ENCODE data around the gene ADAM29.

The ADAM29 gene

DNA sequence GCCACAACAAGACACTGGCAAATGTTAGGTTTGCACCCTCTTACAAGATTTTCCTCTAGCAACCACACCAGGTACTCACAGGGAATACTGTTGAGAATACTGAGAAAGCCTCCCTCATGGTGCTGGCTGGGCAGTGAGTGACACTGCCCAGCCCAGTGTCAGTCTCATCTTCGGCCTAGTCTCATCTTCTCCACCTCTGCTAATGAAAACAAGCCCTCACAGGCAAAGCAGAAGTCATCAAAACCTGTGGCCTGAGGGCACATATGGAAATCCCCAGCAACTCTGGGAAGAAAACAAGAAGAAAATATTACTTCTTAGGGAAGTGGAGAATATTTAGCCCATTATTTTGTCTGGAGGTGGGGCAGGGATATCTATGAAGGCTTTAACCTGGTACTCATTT is 7.9 kb upstream of the ADAM29 start:
- H3K27me3 ChIP-seq (replicated peaks; ENCODE audit: control insufficient read depth, insufficient read depth, low read length, poor library complexity, severe bottlenecking): no peaks in the 10 kb centered on the region
- no peak overlapping the region for H3K27ac ChIP-seq (ENCODE audit: insufficient read depth, low read length, poor library complexity, severe bottlenecking)
- no peak for DNase-seq
- H3K36me3 ChIP-seq (ENCODE audit: control insufficient read depth, insufficient read depth, low read length): no peaks in the 10 kb centered on the region
- H3K4me3 ChIP-seq (ENCODE audit: insufficient read depth, low read depth, low read length, poor library complexity, severe bottlenecking): no peak overlapping the region
- no peaks in the 10 kb centered on the region for H3K4me1 ChIP-seq (ENCODE audit: control insufficient read depth, insufficient read depth, low read length, poor library complexity, severe bottlenecking)
- H3K9me3 ChIP-seq (ENCODE audit: control insufficient read depth, low read length): no peaks in the 10 kb centered on the region

DNA sequence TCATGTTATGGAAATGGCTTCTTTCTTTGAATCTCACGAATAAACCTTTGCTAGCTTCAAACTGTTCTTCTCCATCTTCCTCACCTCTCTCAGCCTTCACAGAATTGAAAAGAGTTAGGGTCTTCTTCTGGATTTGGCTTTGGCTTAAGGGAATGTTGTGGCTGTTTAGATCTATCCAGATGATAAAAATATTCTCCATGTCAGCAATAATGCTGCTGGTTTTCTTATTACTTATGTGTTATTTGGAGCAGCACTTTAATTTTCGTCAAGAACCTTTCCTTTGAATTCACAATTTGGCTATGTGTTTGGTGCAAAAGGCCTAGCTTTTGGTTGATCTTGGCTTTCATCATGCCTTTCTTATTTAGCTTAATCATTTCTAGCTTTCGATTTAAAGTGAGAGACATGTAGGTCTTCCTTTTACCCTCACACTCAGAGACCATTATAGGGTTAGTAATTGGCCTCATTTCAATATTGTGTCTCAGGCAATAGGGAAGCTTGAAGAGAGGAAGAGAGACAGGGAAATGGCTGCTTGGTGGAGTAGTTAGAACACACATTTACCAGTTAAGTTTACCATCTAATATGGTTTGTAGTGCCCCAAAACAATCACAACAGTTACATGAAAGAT is 5.1 kb upstream of the ADAM29 start:
- Histone ChIP-seq H3K27me3 (replicated peaks; ENCODE audit: control insufficient read depth, insufficient read depth, low read length, poor library complexity, severe bottlenecking) (no peaks in the 10 kb centered on the region), H3K4me1 (ENCODE audit: control insufficient read depth, insufficient read depth, low read length, poor library complexity, severe bottlenecking) (no peaks in the 10 kb centered on the region), H3K27ac (ENCODE audit: insufficient read depth, low read length, poor library complexity, severe bottlenecking) (no peak overlapping the region), H3K4me3 (ENCODE audit: insufficient read depth, low read depth, low read length, poor library complexity, severe bottlenecking) (no peak overlapping the region), H3K9me3 (ENCODE audit: control insufficient read depth, low read length) (no peaks in the 10 kb centered on the region), H3K36me3 (ENCODE audit: control insufficient read depth, insufficient read depth, low read length) (no peaks in the 10 kb centered on the region)
- DNase-seq: no peak

DNA sequence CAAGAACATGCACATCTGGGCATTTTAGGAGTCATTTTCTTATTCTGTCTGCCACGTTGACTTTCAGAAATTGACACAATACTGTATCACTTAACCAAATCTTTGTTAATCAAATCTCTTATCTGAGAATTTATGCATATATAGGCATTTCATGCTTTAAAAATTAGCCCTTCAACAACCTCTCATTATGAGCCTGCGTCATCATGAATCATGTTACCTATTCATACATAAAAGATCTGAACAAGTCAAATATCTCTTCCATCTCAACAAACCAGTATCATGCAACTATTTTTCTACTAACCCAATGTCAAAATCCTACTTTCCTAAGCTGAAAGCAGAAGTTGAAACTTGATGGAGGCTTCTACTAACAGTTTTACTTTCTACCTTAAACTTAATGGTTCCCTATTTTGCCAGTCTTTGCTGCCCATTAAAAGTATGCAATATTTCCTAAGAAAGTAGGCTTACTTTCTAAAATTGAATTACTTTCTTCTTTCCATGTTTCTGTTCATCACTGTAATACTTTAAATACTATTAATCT is 1.8 kb downstream of the ADAM29 start:
- H3K4me1 ChIP-seq (ENCODE audit: control insufficient read depth, insufficient read depth, low read length, poor library complexity, severe bottlenecking): no peaks in the 10 kb centered on the region
- no peaks in the 10 kb centered on the region for H3K36me3 ChIP-seq (ENCODE audit: control insufficient read depth, insufficient read depth, low read length)
- no peaks in the 10 kb centered on the region for H3K9me3 ChIP-seq (ENCODE audit: control insufficient read depth, low read length)
- no peak overlapping the region for H3K4me3 ChIP-seq (ENCODE audit: insufficient read depth, low read depth, low read length, poor library complexity, severe bottlenecking)
- no peak for DNase-seq
- no peaks in the 10 kb centered on the region for H3K27me3 ChIP-seq (replicated peaks; ENCODE audit: control insufficient read depth, insufficient read depth, low read length, poor library complexity, severe bottlenecking)
- H3K27ac ChIP-seq (ENCODE audit: insufficient read depth, low read length, poor library complexity, severe bottlenecking): no peak overlapping the region

DNA sequence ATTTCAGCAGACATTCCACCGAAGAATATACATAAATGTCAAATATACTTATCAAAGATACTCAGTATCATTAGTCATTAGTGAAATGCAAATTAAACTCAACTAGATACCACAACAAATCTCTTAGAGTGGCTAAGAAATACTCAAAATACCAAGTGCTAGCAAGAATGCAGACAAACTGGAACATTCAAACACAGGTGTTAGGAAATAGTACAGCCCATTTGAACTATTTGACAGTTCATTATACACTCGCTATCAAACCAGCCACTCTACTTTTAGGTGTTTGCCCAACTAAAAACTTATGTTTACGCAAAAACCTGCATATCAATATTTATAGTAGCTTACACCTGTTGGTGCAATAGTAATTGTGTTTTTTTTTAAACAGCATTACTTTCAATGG is 8.8 kb downstream of the ADAM29 start:
- Histone ChIP-seq H3K4me1 (ENCODE audit: control insufficient read depth, insufficient read depth, low read length, poor library complexity, severe bottlenecking) (no peaks in the 10 kb centered on the region), H3K27me3 (replicated peaks; ENCODE audit: control insufficient read depth, insufficient read depth, low read length, poor library complexity, severe bottlenecking) (no peaks in the 10 kb centered on the region), H3K9me3 (ENCODE audit: control insufficient read depth, low read length) (no peaks in the 10 kb centered on the region), H3K36me3 (ENCODE audit: control insufficient read depth, insufficient read depth, low read length) (no peaks in the 10 kb centered on the region), H3K27ac (ENCODE audit: insufficient read depth, low read length, poor library complexity, severe bottlenecking) (no peak overlapping the region), H3K4me3 (ENCODE audit: insufficient read depth, low read depth, low read length, poor library complexity, severe bottlenecking) (no peak overlapping the region)
- DNase-seq: no peak

GRCh38 chr4:174928174-174928573 is 10.0 kb downstream of the ADAM29 start:
- Histone ChIP-seq H3K4me1 (ENCODE audit: control insufficient read depth, insufficient read depth, low read length, poor library complexity, severe bottlenecking) (no peaks in the 10 kb centered on the region), H3K27ac (ENCODE audit: insufficient read depth, low read length, poor library complexity, severe bottlenecking) (no peak overlapping the region), H3K36me3 (ENCODE audit: control insufficient read depth, insufficient read depth, low read length) (no peaks in the 10 kb centered on the region), H3K4me3 (ENCODE audit: insufficient read depth, low read depth, low read length, poor library complexity, severe bottlenecking) (no peak overlapping the region), H3K9me3 (ENCODE audit: control insufficient read depth, low read length) (no peaks in the 10 kb centered on the region), H3K27me3 (replicated peaks; ENCODE audit: control insufficient read depth, insufficient read depth, low read length, poor library complexity, severe bottlenecking) (no peaks in the 10 kb centered on the region)
- DNase-seq: no peak

GRCh38 chr4:174928575-174929253 is 10.6 kb downstream of the ADAM29 start:
- Histone ChIP-seq H3K4me3 (ENCODE audit: insufficient read depth, low read depth, low read length, poor library complexity, severe bottlenecking) (no peak overlapping the region), H3K36me3 (ENCODE audit: control insufficient read depth, insufficient read depth, low read length) (no peaks in the 10 kb centered on the region), H3K4me1 (ENCODE audit: control insufficient read depth, insufficient read depth, low read length, poor library complexity, severe bottlenecking) (no peaks in the 10 kb centered on the region), H3K9me3 (ENCODE audit: control insufficient read depth, low read length) (no peaks in the 10 kb centered on the region), H3K27ac (ENCODE audit: insufficient read depth, low read length, poor library complexity, severe bottlenecking) (no peak overlapping the region), H3K27me3 (replicated peaks; ENCODE audit: control insufficient read depth, insufficient read depth, low read length, poor library complexity, severe bottlenecking) (no peaks in the 10 kb centered on the region)
- no peak for DNase-seq

DNA sequence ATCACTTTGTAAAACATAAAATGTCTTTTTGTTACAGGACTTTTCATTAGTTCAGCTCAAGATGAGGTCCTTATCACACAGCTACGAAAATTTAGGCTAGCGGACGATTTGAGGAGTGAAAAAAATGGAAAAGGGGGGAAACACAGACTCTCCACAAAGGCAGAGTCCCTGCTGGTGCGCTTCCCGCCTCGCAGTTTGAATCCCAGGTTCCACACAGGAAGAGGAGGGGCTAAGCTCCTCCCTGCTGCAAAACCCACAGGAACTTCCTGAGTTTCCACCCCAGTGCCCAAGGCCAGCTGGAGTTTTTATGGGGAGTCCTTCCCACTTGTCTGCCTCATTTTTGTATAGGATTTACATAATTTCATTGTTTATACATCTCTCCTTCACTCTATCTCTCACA is 11.2 kb downstream of the ADAM29 start:
- no peaks in the 10 kb centered on the region for H3K36me3 ChIP-seq (ENCODE audit: control insufficient read depth, insufficient read depth, low read length)
- DNase-seq: no peak
- no peaks in the 10 kb centered on the region for H3K9me3 ChIP-seq (ENCODE audit: control insufficient read depth, low read length)
- H3K27me3 ChIP-seq (replicated peaks; ENCODE audit: control insufficient read depth, insufficient read depth, low read length, poor library complexity, severe bottlenecking): no peaks in the 10 kb centered on the region
- no peaks in the 10 kb centered on the region for H3K4me1 ChIP-seq (ENCODE audit: control insufficient read depth, insufficient read depth, low read length, poor library complexity, severe bottlenecking)
- no peak overlapping the region for H3K27ac ChIP-seq (ENCODE audit: insufficient read depth, low read length, poor library complexity, severe bottlenecking)
- H3K4me3 ChIP-seq (ENCODE audit: insufficient read depth, low read depth, low read length, poor library complexity, severe bottlenecking): no peak overlapping the region

DNA sequence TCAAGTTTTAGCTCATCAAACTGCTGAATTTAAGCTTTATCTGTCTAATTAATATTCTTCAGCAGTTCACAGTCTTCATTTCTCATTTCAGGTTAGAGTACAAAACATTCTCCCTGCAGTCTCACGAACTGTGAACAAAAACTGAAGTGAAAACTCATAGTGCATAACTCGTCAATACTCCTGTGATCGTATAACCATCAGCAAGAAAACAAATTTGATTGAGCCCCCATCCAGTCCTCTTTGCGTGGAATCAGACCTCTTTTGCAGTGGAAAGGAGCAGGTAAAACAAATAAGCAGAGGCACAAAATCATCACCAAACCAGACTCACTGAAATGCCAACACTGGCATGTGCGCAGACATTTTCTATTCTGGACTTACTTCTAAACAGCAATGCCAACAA is 12.7 kb downstream of the ADAM29 start:
- no peak for DNase-seq
- H3K4me3 ChIP-seq (ENCODE audit: insufficient read depth, low read depth, low read length, poor library complexity, severe bottlenecking): no peak overlapping the region
- H3K36me3 ChIP-seq (ENCODE audit: control insufficient read depth, insufficient read depth, low read length): no peaks in the 10 kb centered on the region

DNA sequence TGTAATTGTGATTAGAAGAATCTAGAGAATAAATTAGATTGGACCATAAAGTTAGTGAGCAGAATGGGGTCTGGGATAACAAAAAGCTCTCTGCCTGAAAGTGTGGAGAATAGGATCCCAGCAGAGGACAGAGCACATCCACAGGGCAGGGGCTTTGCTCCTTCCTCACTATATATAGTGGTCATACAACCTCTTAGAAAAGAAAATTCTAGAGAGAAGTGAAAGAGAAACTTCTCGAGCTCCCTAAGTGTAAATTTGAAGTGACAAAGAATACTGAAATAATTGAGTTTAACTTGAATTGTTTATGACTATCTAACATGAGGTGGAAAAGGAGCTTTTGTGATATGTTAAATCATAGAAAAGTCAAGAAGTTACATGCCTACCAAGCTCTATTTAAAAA is 14.9 kb downstream of the ADAM29 start:
- Histone ChIP-seq H3K36me3 (ENCODE audit: control insufficient read depth, insufficient read depth, low read length) (no peaks in the 10 kb centered on the region), H3K4me1 (ENCODE audit: control insufficient read depth, insufficient read depth, low read length, poor library complexity, severe bottlenecking) (no peaks in the 10 kb centered on the region), H3K27me3 (replicated peaks; ENCODE audit: control insufficient read depth, insufficient read depth, low read length, poor library complexity, severe bottlenecking) (no peaks in the 10 kb centered on the region), H3K4me3 (ENCODE audit: insufficient read depth, low read depth, low read length, poor library complexity, severe bottlenecking) (no peak overlapping the region), H3K9me3 (ENCODE audit: control insufficient read depth, low read length) (no peaks in the 10 kb centered on the region), H3K27ac (ENCODE audit: insufficient read depth, low read length, poor library complexity, severe bottlenecking) (no peak overlapping the region)
- no peak for DNase-seq

More for the DNA sequence above, 12.7 kb downstream of the ADAM29 start:
- Histone ChIP-seq H3K27me3 (replicated peaks; ENCODE audit: control insufficient read depth, insufficient read depth, low read length, poor library complexity, severe bottlenecking) (no peaks in the 10 kb centered on the region), H3K27ac (ENCODE audit: insufficient read depth, low read length, poor library complexity, severe bottlenecking) (no peak overlapping the region), H3K9me3 (ENCODE audit: control insufficient read depth, low read length) (no peaks in the 10 kb centered on the region), H3K4me1 (ENCODE audit: control insufficient read depth, insufficient read depth, low read length, poor library complexity, severe bottlenecking) (no peaks in the 10 kb centered on the region)

DNA sequence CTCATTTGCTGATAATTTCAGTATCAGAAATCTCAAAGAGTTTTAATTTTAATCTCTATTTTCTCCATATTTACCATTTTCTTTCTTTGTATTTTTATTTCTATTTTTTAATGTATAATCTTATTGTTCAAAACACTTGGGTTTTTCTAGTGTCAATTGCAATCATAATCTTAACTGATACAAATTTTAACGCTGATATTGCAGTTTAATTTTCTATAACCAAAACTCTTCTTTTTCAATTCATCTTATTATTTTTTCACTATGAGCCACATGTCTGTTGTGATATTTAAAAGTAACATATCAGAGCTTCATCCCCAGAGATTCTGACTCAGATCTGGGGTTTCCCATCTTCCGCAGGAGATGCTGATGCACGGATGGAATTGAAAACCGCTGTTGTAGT is 16.2 kb downstream of the ADAM29 start:
- H3K4me3 ChIP-seq (ENCODE audit: insufficient read depth, low read depth, low read length, poor library complexity, severe bottlenecking): no peak overlapping the region
- DNase-seq: no peak

More for the DNA sequence above, 16.2 kb downstream of the ADAM29 start:
- H3K36me3 ChIP-seq (ENCODE audit: control insufficient read depth, insufficient read depth, low read length): no peaks in the 10 kb centered on the region
- no peaks in the 10 kb centered on the region for H3K4me1 ChIP-seq (ENCODE audit: control insufficient read depth, insufficient read depth, low read length, poor library complexity, severe bottlenecking)
- no peaks in the 10 kb centered on the region for H3K9me3 ChIP-seq (ENCODE audit: control insufficient read depth, low read length)
- H3K27me3 ChIP-seq (replicated peaks; ENCODE audit: control insufficient read depth, insufficient read depth, low read length, poor library complexity, severe bottlenecking): no peaks in the 10 kb centered on the region
- H3K27ac ChIP-seq (ENCODE audit: insufficient read depth, low read length, poor library complexity, severe bottlenecking): no peak overlapping the region

Measured in effector memory CD4-positive, alpha-beta T cell (primary cell).